ENCODE results near the gene KRTAP10-10. TPM values are rescaled to one million over a fixed set of nuclear protein-coding genes. Genes with fewer than 3 reads are reported as not detected.

Gene KRTAP10-10
- total and polyA plus RNA-seq, 2 of the 8 experiments (the other 6 are each of a cell fraction or from before 2014, with no cell fraction given), result not detected

DNA sequence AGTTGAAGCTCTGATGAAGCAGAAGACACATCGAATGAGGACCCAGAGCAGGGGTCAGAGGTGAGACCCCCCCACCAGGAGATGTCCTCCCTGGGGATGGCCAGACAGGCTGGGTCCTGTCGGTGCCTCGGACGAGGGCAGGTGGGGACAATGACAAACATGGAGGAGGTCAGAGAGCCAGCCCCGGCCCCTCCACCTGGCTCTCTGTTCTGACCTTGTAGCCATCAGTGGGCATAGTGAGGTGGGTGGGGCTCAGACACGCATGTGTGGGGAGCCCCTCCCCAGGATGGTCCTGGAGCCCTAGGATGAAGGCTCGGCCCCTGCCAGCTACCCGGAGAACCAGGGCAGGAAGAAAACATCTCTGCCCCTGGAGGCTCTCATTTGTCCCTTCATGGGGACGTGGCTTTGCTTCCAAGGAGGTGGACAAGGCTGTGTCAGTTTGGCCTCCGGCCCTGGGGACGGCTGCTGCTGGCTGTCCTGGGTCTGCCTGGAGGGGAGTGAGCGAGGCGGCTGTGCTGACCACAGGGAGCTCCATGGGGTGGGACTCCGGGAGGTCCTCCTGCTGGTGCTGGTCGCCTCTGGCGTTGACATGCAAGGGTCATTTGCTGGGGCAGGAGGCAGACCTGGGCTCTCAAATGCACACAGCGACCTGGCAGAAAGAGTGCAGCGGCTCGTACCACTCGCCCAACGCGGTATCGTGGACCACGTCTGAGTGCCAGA, 47.4 kb upstream of the KRTAP10-10 start:
- no peak overlapping the region for H3K4me2 ChIP-seq (ENCODE audit: insufficient read depth in 1 of 2, low read depth in 2 of 2, low read length in 2 of 2)
- no peak overlapping the region for H3K14ac ChIP-seq (ENCODE audit: insufficient read length)
- POLR2A ChIA-PET (ENCODE audit: partially characterized antibody), result no interaction called here
- H3K23me2 ChIP-seq (ENCODE audit: low read depth, low read length), result 0 out of 2 replicates have a peak, but pooled peaks cover 4% of the 10 kb centered on the region
- peak overlapping the region; percentile 32; the same call in 1 of the 2 replicates for H3K18ac ChIP-seq (ENCODE audit: extremely low read depth, low read length)
- H3K56ac ChIP-seq (replicated peaks; ENCODE audit: insufficient read length, low read depth, low read length), result no peak overlapping the region
- H4K20me1 ChIP-seq (replicated peaks in 1 of 2; ENCODE audit: control insufficient read depth in 1 of 2, insufficient read depth in 2 of 2, low read length in 2 of 2), result no peaks in the 10 kb centered on the region
- no peak overlapping the region for H2BK120ac ChIP-seq (replicated peaks; ENCODE audit: low read depth, low read length)
- H3K79me2 ChIP-seq (ENCODE audit: control insufficient read depth in 1 of 2, insufficient read depth in 2 of 2, low read length in 2 of 2), result no peaks in the 10 kb centered on the region
- H3K4me3 ChIP-seq (ENCODE audit: extremely low read depth in 1 of 4, insufficient read depth in 2 of 4, low read depth in 3 of 4, low read length in 4 of 4), result no peak overlapping the region
- no peak overlapping the region for H3K4ac ChIP-seq (replicated peaks; ENCODE audit: insufficient read length, low read depth, low read length)
- H4K5ac ChIP-seq (ENCODE audit: insufficient read length, low read depth, low read length), result no peak overlapping the region
- 87% methylated on average over 24 of the region's 24 CpGs; no CpG with 5 or more reads in 1 of the 2 experiments for WGBS, 2 experiments (ENCODE audit: extremely low coverage in 1 of 2, insufficient coverage in 1 of 2, insufficient read length in 1 of 2, insufficient replicate concordance in 2 of 2, low coverage in 1 of 2, low lambda C conversion rate in 2 of 2, missing lambda C conversion rate in 1 of 2)
- DNase-seq (ENCODE audit: low read depth in 1 of 2, low spot score in 2 of 2), result peak in 1 of 2 experiments; percentile 38
- no peak overlapping the region for H3K23ac ChIP-seq (ENCODE audit: insufficient read length)
- H3K27me3 ChIP-seq (replicated peaks in 1 of 4; ENCODE audit: control insufficient read depth in 3 of 4, extremely low read depth in 1 of 4, insufficient read depth in 3 of 4, low read length in 3 of 4), result no peaks in the 10 kb centered on the region
- no peak overlapping the region for H3K9ac ChIP-seq (replicated peaks in 1 of 4; ENCODE audit: extremely low read depth in 1 of 4, low read depth in 3 of 4, low read length in 3 of 4)
- no peak overlapping the region for H4K91ac ChIP-seq (replicated peaks; ENCODE audit: insufficient read length, low read length)
- H4K8ac ChIP-seq (ENCODE audit: extremely low read depth, insufficient read depth, low read length), result peak overlapping the region; percentile 15; the same call in 1 of the 2 replicates
- no peak overlapping the region for H3K27ac ChIP-seq (ENCODE audit: low read depth, low read length)
- no peak overlapping the region for H2AFZ ChIP-seq (ENCODE audit: low read length)
- no peaks in the 10 kb centered on the region for H3K9me3 ChIP-seq (ENCODE audit: insufficient read depth in 2 of 2, low read depth in 1 of 2, low read length in 1 of 2)
- 0 out of 2 replicates have a peak overlapping the region, but pooled peaks have one; percentile 29 for H2BK12ac ChIP-seq (ENCODE audit: low read depth, low read length)
- H2BK20ac ChIP-seq (ENCODE audit: low read length), result no peak overlapping the region
- no peak overlapping the region for H2BK5ac ChIP-seq (ENCODE audit: low read depth, low read length)
- H2BK15ac ChIP-seq (ENCODE audit: low read length), result no peak overlapping the region
- H2AK5ac ChIP-seq (ENCODE audit: low read depth, low read length), result no peak overlapping the region
- H3K4me1 ChIP-seq (replicated peaks in 1 of 4; ENCODE audit: control insufficient read depth in 3 of 4, insufficient read depth in 4 of 4, low read length in 3 of 4), result peaks cover 2 to 15% (median 6%) of the 10 kb centered on the region in 4 experiments
- CTCF ChIA-PET (ENCODE audit: partially characterized antibody), result no interaction called here
- no peak for FAIRE-seq
- H3K79me1 ChIP-seq (ENCODE audit: low read depth, low read length), result no peaks in the 10 kb centered on the region
- no peaks in the 10 kb centered on the region; a peak in 1 of 8 replicates for H3K36me3 ChIP-seq (ENCODE audit: control insufficient read depth in 2 of 4, insufficient read depth in 4 of 4, low read length in 3 of 4)
- no peak for TF ChIP-seq HDAC6 (IDR thresholded peaks at IDR 0.05; ENCODE audit: low read depth, low read length)
- no peak for TF ChIP-seq CREB1 (IDR thresholded peaks at IDR 0.05)
- TF ChIP-seq PHF8 (conservative IDR thresholded peaks at IDR 0.05; ENCODE audit: low read depth, low read length), result no peak
- no peak for TF ChIP-seq NRF1 (IDR thresholded peaks at IDR 0.05; ENCODE audit: low read depth, low read length)
- no peak for TF ChIP-seq TEAD4 (IDR thresholded peaks at IDR 0.05; ENCODE audit: low read depth, low read length)
- TF ChIP-seq, protein P1, sequence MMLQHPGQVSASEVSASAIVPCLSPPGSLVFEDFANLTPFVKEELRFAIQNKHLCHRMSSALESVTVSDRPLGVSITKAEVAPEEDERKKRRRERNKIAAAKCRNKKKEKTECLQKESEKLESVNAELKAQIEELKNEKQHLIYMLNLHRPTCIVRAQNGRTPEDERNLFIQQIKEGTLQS (IDR thresholded peaks at IDR 0.05; ENCODE audit: insufficient read depth, low read depth, low read length), result no peak
- TF ChIP-seq MAFK (IDR thresholded peaks at IDR 0.05; ENCODE audit: low read depth, low read length), result no peak
- TF ChIP-seq NANOG (IDR thresholded peaks at IDR 0.05; ENCODE audit: insufficient read depth, low read depth, low read length, poor library complexity, severe bottlenecking), result no peak
- TF ChIP-seq CBX8 (IDR thresholded peaks at IDR 0.05; ENCODE audit: borderline replicate concordance, low read depth, low read length), result no peak
- TF ChIP-seq RBBP5 (IDR thresholded peaks at IDR 0.05; ENCODE audit: borderline replicate concordance, low read depth, low read length), result no peak
- TF ChIP-seq RAD21 (IDR thresholded peaks at IDR 0.05 in 1 of 2, conservative IDR thresholded peaks at IDR 0.05 in 1 of 2; ENCODE audit: low read depth in 2 of 2, low read length in 2 of 2), result no peak
- no peak for TF ChIP-seq TAF1 (IDR thresholded peaks at IDR 0.05; ENCODE audit: low read depth, low read length)

All from H1 (cell line).